Occipital lobe (tissue), 2 donors: Measurements from ENCODE around the gene BAG2. TPM values are rescaled to one million over a fixed set of nuclear protein-coding genes. Genes with fewer than 3 reads are reported as not detected.

ENCODE experiments used
- DNase-seq: peaks from one replicate; lab custom pipeline; 2025; lab: John Stamatoyannopoulos, UW
- total RNA-seq: library from RNA; depleted of rRNA; stranded (reverse); fragments of >200 nt; gene quantifications from one replicate; pipeline ENCODE4 v1.2.3, GENCODE V29; 2014

Gene BAG2
- total RNA-seq, 1 donor from 2014 or later = 3.7 TPM

DNA sequence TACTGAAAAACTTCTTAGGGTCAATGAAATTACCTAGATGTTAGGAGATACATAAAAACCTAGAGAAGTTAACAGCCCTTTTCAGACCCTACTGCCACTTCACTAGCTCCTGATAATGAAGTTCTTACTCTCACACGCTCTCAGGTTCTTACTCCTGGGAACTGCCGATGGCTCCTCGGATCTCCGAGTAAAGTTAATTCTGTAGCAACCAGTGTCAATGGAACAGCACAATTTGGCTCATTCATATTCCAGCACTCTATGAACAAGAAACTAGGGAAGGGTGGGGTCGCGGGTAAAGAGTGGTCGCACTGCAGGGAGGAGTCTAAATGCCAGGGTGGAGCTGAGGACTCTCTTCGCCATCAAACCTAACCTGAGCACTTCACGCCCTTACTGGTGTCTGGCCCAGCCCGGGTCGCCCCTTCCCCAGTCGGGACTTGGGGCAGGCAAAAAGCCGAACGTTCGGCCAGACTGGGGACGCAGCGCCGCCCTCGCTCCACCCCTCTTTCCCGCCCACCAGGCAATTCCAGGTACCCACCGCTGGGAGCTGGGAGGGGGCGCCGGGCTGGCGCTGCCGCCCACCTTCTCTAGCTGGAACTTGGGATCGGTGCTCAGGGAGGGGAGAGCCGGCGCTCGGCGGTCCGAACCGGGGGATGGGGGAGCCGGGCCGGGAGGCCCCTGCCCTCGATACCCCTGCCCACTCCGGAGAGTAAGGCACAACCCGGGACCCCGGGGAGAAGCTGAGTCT lies 49.2 kb downstream of the BAG2 start:
- peak; percentile 32 for DNase-seq

DNA sequence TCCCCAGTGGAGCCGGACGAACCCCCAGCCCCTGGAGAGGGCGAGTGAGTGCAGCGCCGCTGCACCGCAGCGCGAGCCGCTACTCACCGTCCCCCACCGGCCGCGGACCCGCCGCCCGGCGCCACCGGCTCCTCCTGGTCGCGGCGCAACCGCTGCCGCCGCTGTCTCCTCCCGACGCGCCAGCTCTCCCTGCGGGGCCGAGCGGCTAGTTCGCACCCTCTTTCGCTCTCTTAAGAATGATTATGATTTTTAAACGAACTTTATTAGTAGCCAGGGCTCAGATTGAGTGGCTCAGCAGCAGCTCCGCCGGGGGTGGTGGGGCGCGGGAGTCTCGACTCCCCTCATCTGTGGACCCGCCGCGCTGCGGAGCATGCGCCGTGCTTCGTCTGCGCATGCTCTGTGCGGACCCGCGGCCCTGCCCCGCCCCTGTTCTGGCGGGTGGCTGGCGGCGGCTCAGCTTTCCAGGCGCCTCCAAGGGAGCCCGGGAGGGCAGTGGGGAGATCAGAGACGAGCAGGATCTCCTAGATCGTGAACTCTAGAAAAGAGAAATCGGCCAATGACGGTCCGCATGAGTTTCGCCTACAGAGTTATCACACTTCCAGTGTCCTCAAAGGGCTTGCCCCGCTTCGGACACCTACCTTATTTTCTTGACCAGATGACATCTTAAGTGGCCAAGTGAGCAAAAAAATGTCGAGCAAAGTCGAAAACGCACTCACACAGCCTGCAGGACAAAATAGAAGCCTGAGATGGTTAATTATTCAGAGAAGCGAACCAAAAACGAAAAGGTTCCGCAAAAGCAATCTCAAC lies 50.0 kb downstream of the BAG2 start, which contains the start of gene RAB23:
RAB23 (minus strand) TSS at position 372 of the 807 bp plus-strand sequence. CDS start 11,927 bp downstream, outside the sequence.
- peak; percentile 81 for DNase-seq

- no peak for DNase-seq
Observed at GRCh38 chr6:57222743-57223077, 50.6 kb downstream of the BAG2 start.

GRCh38 chr6:57224769-57225515 lies 52.8 kb downstream of the BAG2 start:
- DNase-seq = no peak

- DNase-seq = no peak
Observed at GRCh38 chr6:57226221-57226620, 54.1 kb downstream of the BAG2 start.

Other genes starting within 250 kb of the BAG2 start
- 27.1 TPM for gene BEND6, start 217.2 kb upstream of the BAG2 start, total RNA-seq
- 116 TPM for gene KIAA1586, start 125.6 kb upstream of the BAG2 start, total RNA-seq
- 167 TPM for gene ZNF451, start 82.1 kb upstream of the BAG2 start, total RNA-seq
- gene RAB23, start 50.0 kb downstream of the BAG2 start, total RNA-seq = 51.3 TPM
- gene PRIM2, start 145.3 kb downstream of the BAG2 start, total RNA-seq = 25.7 TPM